B cell (primary cell): ENCODE data around the gene RMDN2. TPM values are rescaled to one million over a fixed set of nuclear protein-coding genes. Genes with fewer than 3 reads are reported as not detected.

Experiments used
- ATAC-seq: fragments of 200-7000 bp; cut with Tn5 transposase; one replicate; pipeline ENCODE4 v1.10.0; 2021; ENCODE audit warnings: low read depth, mild to moderate bottlenecking, moderate number of reproducible peaks, moderate library complexity
- CTCF ChIA-PET: fragments of 350-600 bp; sonication (Branson Sonifier 250); formaldehyde crosslinking; loops from one replicate; lab custom pipeline; 2021; ENCODE audit warnings: antibody characterized with exemption, inconsistent platforms; lab: Charles Lee
- POLR2A ChIA-PET: fragments of 350-600 bp; sonication (Branson Sonifier 250); formaldehyde crosslinking; loops from one replicate; lab custom pipeline; 2021; ENCODE audit warnings: antibody characterized with exemption; lab: Charles Lee
- DNase-seq: peaks from one replicate; pipeline ENCODE4 v3.0.0; 2013
- H2AFZ ChIP-seq: 2 replicates; pipeline ENCODE4 v1.6.1; 2012; ENCODE audit warnings: mild to moderate bottlenecking, low read depth, low read length; ENCODE audit not compliant: insufficient read depth, poor library complexity, severe bottlenecking
- H3K27ac ChIP-seq, 2 donors: 1 replicate in 1 of 2; 2 replicates in 1 of 2; pipeline ENCODE4 v1.5.1; 2012 to 2013; ENCODE audit warnings: low read length in 2 of 2, mild to moderate bottlenecking in 2 of 2, moderate library complexity in 1 of 2
- H3K27me3 ChIP-seq, 4 experiments: fragments of 200-600 bp in 1 of 4; sonication (generic) in 1 of 4; replicated peaks in 1 of 4; 1 replicate in 2 of 4; 2 replicates in 2 of 4; pipeline versions ENCODE4 v1.6.1 to v1.7.0; 2013 to 2016; ENCODE audit warnings: low read length in 3 of 4, mild to moderate bottlenecking in 2 of 4, mixed read lengths in 1 of 4, moderate library complexity in 1 of 4; ENCODE audit not compliant: insufficient read depth in 4 of 4, control insufficient read depth in 3 of 4; ENCODE audit errors: control extremely low read depth in 1 of 4
- H3K36me3 ChIP-seq, 2 experiments: replicated peaks in 1 of 2; 1 replicate in 1 of 2; 2 replicates in 1 of 2; pipeline versions ENCODE4 v1.6.1 to v1.7.1; 2013; ENCODE audit warnings: low read length in 1 of 2; ENCODE audit not compliant: insufficient read depth in 2 of 2, control insufficient read depth in 1 of 2; ENCODE audit errors: control extremely low read depth in 1 of 2, extremely low read depth in 1 of 2
- H3K4me1 ChIP-seq, 2 donors: fragments of 200-600 bp in 1 of 2; sonication (generic) in 1 of 2; 1 replicate in 1 of 2; 2 replicates in 1 of 2; pipeline versions ENCODE4 v1.5.1 to v1.6.1; 2013 to 2017; ENCODE audit warnings: low read length in 2 of 2; ENCODE audit not compliant: control insufficient read depth in 2 of 2, insufficient read depth in 2 of 2
- H3K4me2 ChIP-seq: replicated peaks from 2 replicates; pipeline ENCODE3; 2012; ENCODE audit warnings: mild to moderate bottlenecking, low read depth, low read length; ENCODE audit not compliant: poor library complexity, severe bottlenecking
- H3K4me3 ChIP-seq, 5 experiments: fragments of 200-600 bp in 1 of 5; sonication (generic) in 1 of 5; 1 replicate in 3 of 5; 2 replicates in 2 of 5; pipeline versions ENCODE4 v1.5.1 to v1.7.0; 2011 to 2016; ENCODE audit warnings: low read length in 4 of 5, mild to moderate bottlenecking in 4 of 5, low read depth in 2 of 5, control low read depth in 1 of 5, moderate library complexity in 1 of 5; ENCODE audit not compliant: insufficient read depth in 1 of 5; ENCODE audit errors: control extremely low read depth in 1 of 5, extremely low read depth in 1 of 5
- H3K79me2 ChIP-seq: fragments of 200-600 bp; sonication (generic); one replicate; pipeline ENCODE4 v1.6.0; 2016; ENCODE audit warnings: low read length; ENCODE audit not compliant: control insufficient read depth, insufficient read depth
- H3K9ac ChIP-seq: fragments of 200-600 bp; sonication (generic); 2 replicates; pipeline ENCODE4 v1.6.1; 2017; ENCODE audit warnings: mild to moderate bottlenecking, low read length, moderate library complexity
- H3K9me3 ChIP-seq, 3 donors: one replicate each; pipeline versions ENCODE4 v1.6.1 to v1.7.1; 2013; ENCODE audit warnings: low read length in 2 of 3; ENCODE audit not compliant: control insufficient read depth in 2 of 3, insufficient read depth in 1 of 3; ENCODE audit errors: control extremely low read depth in 1 of 3
- H4K20me1 ChIP-seq: 2 replicates; pipeline ENCODE4 v1.6.0; 2012; ENCODE audit warnings: mild to moderate bottlenecking, low read length; ENCODE audit not compliant: insufficient read depth, control insufficient read depth, poor library complexity, severe bottlenecking
- H3K27ac Mint-ChIP-seq: one replicate; pipeline ENCODE4 v1.8.0; 2021; ENCODE audit warnings: mixed read lengths
- H3K27me3 Mint-ChIP-seq: one replicate; pipeline ENCODE4 v1.8.0; 2021; ENCODE audit warnings: mixed read lengths
- H3K4me1 Mint-ChIP-seq: one replicate; pipeline ENCODE4 v1.8.0; 2021; ENCODE audit warnings: mixed read lengths
- H3K4me3 Mint-ChIP-seq: one replicate; pipeline ENCODE4 v1.8.0; 2021; ENCODE audit warnings: mixed read lengths
- H3K9me3 Mint-ChIP-seq: one replicate; pipeline ENCODE4 v1.8.0; 2022; ENCODE audit warnings: mixed read lengths; ENCODE audit not compliant: insufficient read depth
- EZH2 ChIP-seq: IDR thresholded peaks from 2 replicates; pipeline ENCODE4 v1.6.1; 2012; ENCODE audit warnings: borderline replicate concordance, low read depth, mild to moderate bottlenecking, moderate library complexity, low read length; ENCODE audit not compliant: insufficient read depth, poor library complexity, severe bottlenecking
- WGBS: methylation state at CpG from one replicate; pipeline ENCODE4 v1.1.5; 2013; ENCODE audit warnings: missing lambda C conversion rate; ENCODE audit not compliant: insufficient coverage; 5-methylcytosine and 5-hydroxymethylcytosine counted together
- intact Hi-C: fragments of 100-400 bp; cut with micrococcal nuclease; formaldehyde crosslinking; loops from one replicate; pipeline ENCODE4 v1.10.0; 2022
- polyA plus RNA-seq: library from polyadenylated mRNA; depleted of rRNA; stranded (reverse); fragments of >200 nt; gene quantifications from 2 replicates; pipeline ENCODE4 v1.2.3, GENCODE V29; 2012
- total RNA-seq, 2 donors: library from RNA; stranded (reverse); fragments of 120-200 nt in 1 of 2; gene quantifications; 1 replicate in 1 of 2; 2 replicates in 1 of 2; pipeline versions ENCODE4 v1.2.3 to v1.2.4, GENCODE V29; 2013 to 2022
- TF ChIP-seq, protein P1 (sequence below): fragments of 200-600 bp; IDR thresholded peaks from one replicate; pipeline ENCODE4 v1.8.0; 2022; ENCODE audit warnings: antibody characterized with exemption, mild to moderate bottlenecking

RMDN2 gene
- total and polyA plus RNA-seq, 2 donors (not counting 1 experiment from before 2014, with no cell fraction given): 6.4 to 6.6 TPM

GRCh38 chr2:37916512-37917082 is 8.5 kb upstream of the RMDN2 start:
- no peaks in the 10 kb centered on the region for H3K4me1 ChIP-seq
- no peak overlapping the region for H3K4me3 ChIP-seq
- no peak overlapping the region for H3K27ac ChIP-seq
- 100% methylated on average over 1 of the region's 3 CpGs for WGBS
- ChIA-PET CTCF (no interaction called here), POLR2A (no interaction called here)
- DNase-seq (no peak), ATAC-seq (no peak)
- H3K27me3 Mint-ChIP-seq: peaks cover 7% of the 10 kb centered on the region
- H2AFZ ChIP-seq: no peak overlapping the region
- H4K20me1 ChIP-seq: no peaks in the 10 kb centered on the region
- H3K27me3 ChIP-seq: peaks cover 0 to 4% (median 0%) of the 10 kb centered on the region in 4 experiments
- no peaks in the 10 kb centered on the region for H3K79me2 ChIP-seq
- H3K9ac ChIP-seq: no peak overlapping the region
- H3K27ac Mint-ChIP-seq: no peak overlapping the region
- H3K9me3 Mint-ChIP-seq: no peaks in the 10 kb centered on the region
- H3K9me3 ChIP-seq: no peaks in the 10 kb centered on the region
- intact Hi-C loops: no loop called here
- H3K36me3 ChIP-seq: no peaks in the 10 kb centered on the region
- H3K4me1 Mint-ChIP-seq: no peaks in the 10 kb centered on the region
- no peak overlapping the region for H3K4me2 ChIP-seq
- no peak for TF ChIP-seq EZH2
- TF ChIP-seq, protein P1, sequence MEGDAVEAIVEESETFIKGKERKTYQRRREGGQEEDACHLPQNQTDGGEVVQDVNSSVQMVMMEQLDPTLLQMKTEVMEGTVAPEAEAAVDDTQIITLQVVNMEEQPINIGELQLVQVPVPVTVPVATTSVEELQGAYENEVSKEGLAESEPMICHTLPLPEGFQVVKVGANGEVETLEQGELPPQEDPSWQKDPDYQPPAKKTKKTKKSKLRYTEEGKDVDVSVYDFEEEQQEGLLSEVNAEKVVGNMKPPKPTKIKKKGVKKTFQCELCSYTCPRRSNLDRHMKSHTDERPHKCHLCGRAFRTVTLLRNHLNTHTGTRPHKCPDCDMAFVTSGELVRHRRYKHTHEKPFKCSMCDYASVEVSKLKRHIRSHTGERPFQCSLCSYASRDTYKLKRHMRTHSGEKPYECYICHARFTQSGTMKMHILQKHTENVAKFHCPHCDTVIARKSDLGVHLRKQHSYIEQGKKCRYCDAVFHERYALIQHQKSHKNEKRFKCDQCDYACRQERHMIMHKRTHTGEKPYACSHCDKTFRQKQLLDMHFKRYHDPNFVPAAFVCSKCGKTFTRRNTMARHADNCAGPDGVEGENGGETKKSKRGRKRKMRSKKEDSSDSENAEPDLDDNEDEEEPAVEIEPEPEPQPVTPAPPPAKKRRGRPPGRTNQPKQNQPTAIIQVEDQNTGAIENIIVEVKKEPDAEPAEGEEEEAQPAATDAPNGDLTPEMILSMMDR: no peak
- H3K4me3 Mint-ChIP-seq: no peak overlapping the region

DNA sequence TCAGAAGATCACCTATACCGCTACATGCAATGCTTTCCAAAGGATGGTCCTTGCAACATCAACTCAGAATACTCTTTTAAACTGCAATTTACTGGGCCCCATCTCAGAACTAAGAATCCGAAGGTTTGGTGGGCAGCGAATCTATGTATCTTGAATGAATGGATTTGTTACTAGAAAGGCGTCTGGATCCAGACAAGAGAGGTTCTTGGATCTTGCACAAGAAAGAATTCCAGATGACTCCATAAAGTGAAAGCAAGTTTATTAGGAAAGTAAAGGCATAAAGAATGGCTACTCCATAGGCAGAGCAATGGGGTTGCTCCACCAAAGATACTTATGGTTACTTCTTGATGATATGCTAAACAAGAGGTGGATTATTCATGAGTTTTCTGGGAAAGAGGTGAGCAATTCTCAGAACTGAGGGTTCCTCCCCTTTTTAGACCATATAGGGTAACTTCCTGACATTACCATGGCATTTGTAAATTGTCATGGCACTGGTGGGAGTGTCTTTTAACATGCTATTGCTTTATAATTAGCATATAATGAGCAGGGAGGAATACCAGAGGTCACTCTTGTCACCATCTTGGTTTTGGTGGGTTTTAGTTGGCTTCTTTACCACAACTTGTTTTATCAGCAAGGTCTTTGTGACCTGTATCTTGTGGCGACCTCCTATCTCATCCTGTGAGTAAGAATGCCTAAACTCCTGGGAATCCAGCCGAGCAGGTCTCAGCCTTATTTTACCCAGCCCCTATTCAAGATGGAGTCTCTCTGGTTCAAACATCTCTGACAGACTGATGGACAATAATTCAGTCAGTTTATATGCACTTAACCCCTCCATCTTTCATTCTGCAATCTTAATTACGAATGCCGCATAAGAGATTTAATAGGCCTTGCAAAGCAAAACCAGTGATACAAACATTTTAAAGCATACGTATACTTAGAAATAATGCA is 7.5 kb upstream of the RMDN2 start:
- H3K9me3 Mint-ChIP-seq: no peaks in the 10 kb centered on the region
- POLR2A ChIA-PET: no interaction called here

More for the DNA sequence above, 7.5 kb upstream of the RMDN2 start:
- Histone ChIP-seq H3K36me3 (no peaks in the 10 kb centered on the region), H3K4me3 (no peak overlapping the region), H2AFZ (no peak overlapping the region), H3K9me3 (no peaks in the 10 kb centered on the region), H3K4me1 (no peaks in the 10 kb centered on the region), H3K79me2 (no peaks in the 10 kb centered on the region), H3K4me2 (no peak overlapping the region), H3K27ac (no peak overlapping the region), H4K20me1 (no peaks in the 10 kb centered on the region), H3K27me3 (peaks cover 0 to 4% (median 0%) of the 10 kb centered on the region in 4 experiments), H3K9ac (no peak overlapping the region)
- no peak overlapping the region for H3K4me3 Mint-ChIP-seq
- ATAC-seq (no peak), DNase-seq (no peak)
- no peak overlapping the region for H3K27ac Mint-ChIP-seq
- H3K27me3 Mint-ChIP-seq: peaks cover 13% of the 10 kb centered on the region
- intact Hi-C loops: no loop called here
- no peak for TF ChIP-seq EZH2
- TF ChIP-seq, protein P1: no peak
- CTCF ChIA-PET: no interaction called here
- WGBS: 98% methylated on average over 5 of the region's 9 CpGs
- H3K4me1 Mint-ChIP-seq: no peaks in the 10 kb centered on the region
